CD4-positive, alpha-beta T cell (primary cell): ENCODE data around the gene GPATCH3. TPM values are rescaled to one million over a fixed set of nuclear protein-coding genes. Genes with fewer than 3 reads are reported as not detected.

ENCODE experiments used
- ATAC-seq: fragments of 200-7000 bp; cut with Tn5 transposase; one replicate; pipeline ENCODE4 v1.10.0; 2022; ENCODE audit warnings: mild to moderate bottlenecking; ENCODE audit not compliant: poor library complexity
- CTCF ChIA-PET: fragments of 350-600 bp; sonication (Branson Sonifier 250); formaldehyde crosslinking; loops from one replicate; lab custom pipeline; 2021; ENCODE audit warnings: antibody characterized with exemption, inconsistent platforms; lab: Charles Lee
- POLR2A ChIA-PET: fragments of 350-600 bp; sonication (Branson Sonifier 250); formaldehyde crosslinking; loops from one replicate; lab custom pipeline; 2021; ENCODE audit warnings: antibody characterized with exemption, inconsistent platforms; lab: Charles Lee
- DNase-seq, 14 experiments: peaks; one replicate each; pipeline ENCODE4 v3.0.0-alpha.2; 2013 to 2020; ENCODE audit warnings: mixed read lengths in 2 of 14
- H3K27ac ChIP-seq, 2 donors: one replicate each; pipeline versions ENCODE4 v1.5.1 to v1.7.0; 2013; ENCODE audit warnings: low read length in 2 of 2, low read depth in 1 of 2, mild to moderate bottlenecking in 1 of 2
- H3K27me3 ChIP-seq, 2 experiments: 1 replicate in 1 of 2; 2 replicates in 1 of 2; pipeline versions ENCODE4 v1.6.1 to v1.7.0; 2013; ENCODE audit warnings: low read length in 2 of 2, control low read depth in 1 of 2, mild to moderate bottlenecking in 1 of 2, moderate library complexity in 1 of 2; ENCODE audit not compliant: insufficient read depth in 2 of 2, control insufficient read depth in 1 of 2
- H3K36me3 ChIP-seq: one replicate; pipeline ENCODE4 v1.6.1; 2013; ENCODE audit warnings: low read length, control low read depth; ENCODE audit not compliant: insufficient read depth
- H3K4me1 ChIP-seq: one replicate; pipeline ENCODE4 v1.6.1; 2013; ENCODE audit warnings: low read length, control low read depth; ENCODE audit not compliant: insufficient read depth
- H3K4me3 ChIP-seq: one replicate; pipeline ENCODE4 v1.5.1; 2013; ENCODE audit warnings: mild to moderate bottlenecking, low read length, moderate library complexity
- H3K9me3 ChIP-seq, 2 experiments: 1 replicate in 1 of 2; 2 replicates in 1 of 2; pipeline versions ENCODE4 v1.6.1 to v1.7.0; 2013; ENCODE audit warnings: low read length in 2 of 2, mild to moderate bottlenecking in 2 of 2, control low read depth in 1 of 2, moderate library complexity in 1 of 2; ENCODE audit not compliant: control insufficient read depth in 1 of 2, insufficient read depth in 1 of 2
- H3K27ac Mint-ChIP-seq: one replicate; pipeline ENCODE4 v1.8.0; 2020; ENCODE audit warnings: mixed read lengths
- H3K27me3 Mint-ChIP-seq: one replicate; pipeline ENCODE4 v1.8.0; 2021; ENCODE audit warnings: mixed read lengths
- H3K36me3 Mint-ChIP-seq: one replicate; pipeline ENCODE4 v1.8.0; 2021; ENCODE audit warnings: low read depth, mixed read lengths
- H3K4me1 Mint-ChIP-seq: one replicate; pipeline ENCODE4 v1.8.0; 2021; ENCODE audit warnings: low read depth, mixed read lengths
- H3K4me3 Mint-ChIP-seq: one replicate; pipeline ENCODE4 v1.8.0; 2020; ENCODE audit warnings: mild to moderate bottlenecking, mixed read lengths
- H3K9me3 Mint-ChIP-seq: one replicate; pipeline ENCODE4 v1.8.0; 2020; ENCODE audit warnings: mixed read lengths
- intact Hi-C, 2 experiments: fragments of 100-400 bp; cut with DNase I in 1 of 2; cut with micrococcal nuclease in 1 of 2; formaldehyde crosslinking; loops; one replicate each; pipeline versions ENCODE4 v1.15.1 to v1.9.0; 2023 to 2025; cut with DNase I, micrococcal nuclease
- total RNA-seq, 174 experiments: library from RNA in 2 of 174; stranded (reverse) in 2 of 174; gene quantifications; one replicate each; pipeline ENCODE4 v1.2.3 and lab custom pipeline; 2021 to 2026
- TF ChIP-seq, protein P1 (sequence below): fragments of 200-600 bp; IDR thresholded peaks from one replicate; pipeline ENCODE4 v1.8.0; 2022; ENCODE audit warnings: antibody characterized with exemption, mild to moderate bottlenecking

The GPATCH3 gene
- total RNA-seq, 2 experiments from 2014 or later = 30.2 to 32.4 TPM

DNA sequence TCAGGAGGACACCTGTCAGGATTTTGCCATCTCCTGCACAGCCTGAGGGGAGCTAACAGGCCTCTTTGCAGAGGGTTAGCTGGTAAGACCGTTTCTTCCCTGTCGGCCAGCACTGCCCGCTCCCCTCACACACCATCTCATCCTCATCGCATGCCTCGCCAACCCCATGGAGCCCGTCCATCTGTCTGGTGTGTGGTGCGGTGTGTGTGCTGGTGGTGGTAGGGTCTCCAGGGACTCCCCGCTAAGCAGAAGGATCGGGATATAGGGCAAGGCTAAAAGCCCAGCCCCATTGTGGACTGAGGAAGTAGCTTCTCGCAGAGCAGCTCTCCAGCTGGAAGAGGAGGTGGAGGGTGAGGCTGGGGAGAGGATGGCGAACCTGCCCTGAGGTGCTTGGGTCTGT lies 44.1 kb downstream of the GPATCH3 start:
- Mint-ChIP-seq H3K27ac (no peak overlapping the region), H3K4me3 (no peak overlapping the region), H3K4me1 (peaks cover 9% of the 10 kb centered on the region), H3K27me3 (no peaks in the 10 kb centered on the region), H3K36me3 (peaks cover 64% of the 10 kb centered on the region), H3K9me3 (no peaks in the 10 kb centered on the region)
- ChIA-PET CTCF (no interaction called here), POLR2A (interaction anchor here (1.4 kb wide), 1 partner anchor 44 kb away, joined by 3 read pairs; the partner anchor contains the start of gene GPATCH3)
- intact Hi-C loops = no loop called here
- Histone ChIP-seq H3K27me3 (no peaks in the 10 kb centered on the region), H3K4me3 (no peak overlapping the region), H3K36me3 (peaks cover 63% of the 10 kb centered on the region), H3K27ac (no peak overlapping the region), H3K9me3 (no peaks in the 10 kb centered on the region), H3K4me1 (no peaks in the 10 kb centered on the region)
- no peak for ATAC-seq
- no peak for DNase-seq
- TF ChIP-seq, protein P1, sequence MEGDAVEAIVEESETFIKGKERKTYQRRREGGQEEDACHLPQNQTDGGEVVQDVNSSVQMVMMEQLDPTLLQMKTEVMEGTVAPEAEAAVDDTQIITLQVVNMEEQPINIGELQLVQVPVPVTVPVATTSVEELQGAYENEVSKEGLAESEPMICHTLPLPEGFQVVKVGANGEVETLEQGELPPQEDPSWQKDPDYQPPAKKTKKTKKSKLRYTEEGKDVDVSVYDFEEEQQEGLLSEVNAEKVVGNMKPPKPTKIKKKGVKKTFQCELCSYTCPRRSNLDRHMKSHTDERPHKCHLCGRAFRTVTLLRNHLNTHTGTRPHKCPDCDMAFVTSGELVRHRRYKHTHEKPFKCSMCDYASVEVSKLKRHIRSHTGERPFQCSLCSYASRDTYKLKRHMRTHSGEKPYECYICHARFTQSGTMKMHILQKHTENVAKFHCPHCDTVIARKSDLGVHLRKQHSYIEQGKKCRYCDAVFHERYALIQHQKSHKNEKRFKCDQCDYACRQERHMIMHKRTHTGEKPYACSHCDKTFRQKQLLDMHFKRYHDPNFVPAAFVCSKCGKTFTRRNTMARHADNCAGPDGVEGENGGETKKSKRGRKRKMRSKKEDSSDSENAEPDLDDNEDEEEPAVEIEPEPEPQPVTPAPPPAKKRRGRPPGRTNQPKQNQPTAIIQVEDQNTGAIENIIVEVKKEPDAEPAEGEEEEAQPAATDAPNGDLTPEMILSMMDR = no peak

DNA sequence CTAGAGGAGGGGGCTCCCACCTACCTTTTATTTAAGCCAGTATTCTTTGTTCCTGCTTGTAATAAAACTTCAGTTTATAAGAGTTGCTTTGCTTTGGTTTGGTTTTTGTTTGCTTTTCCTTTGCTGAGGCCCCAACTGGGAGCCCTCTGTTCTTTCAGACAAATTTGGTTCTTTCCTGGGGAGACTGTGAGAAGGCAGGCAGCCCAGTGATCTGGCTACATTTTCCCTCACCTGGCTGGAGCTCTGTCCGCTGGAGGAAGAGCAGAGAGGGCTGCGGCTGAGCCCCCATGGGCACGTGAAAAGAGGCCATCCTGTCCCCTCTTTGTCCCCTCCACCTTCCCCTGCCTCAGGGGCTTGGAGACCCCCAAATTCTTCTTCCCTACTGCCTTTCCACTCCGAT lies 44.6 kb downstream of the GPATCH3 start:
- Mint-ChIP-seq H3K4me1 (peaks cover 9% of the 10 kb centered on the region), H3K4me3 (no peak overlapping the region), H3K36me3 (peaks cover 69% of the 10 kb centered on the region), H3K27ac (no peak overlapping the region), H3K9me3 (no peaks in the 10 kb centered on the region), H3K27me3 (no peaks in the 10 kb centered on the region)
- ChIA-PET POLR2A (interaction anchor here (0.5 to 1.4 kb wide), 2 partner anchors 45 to 119 kb away, joined by 3 read pairs; partner anchors contain the start of gene GPATCH3), CTCF (no interaction called here)
- Histone ChIP-seq H3K36me3 (peaks cover 69% of the 10 kb centered on the region), H3K27ac (no peak overlapping the region), H3K9me3 (no peaks in the 10 kb centered on the region), H3K4me1 (no peaks in the 10 kb centered on the region), H3K4me3 (no peak overlapping the region), H3K27me3 (no peaks in the 10 kb centered on the region)
- intact Hi-C loops = no loop called here
- ATAC-seq (no peak), DNase-seq (no peak)
- TF ChIP-seq, protein P1 = no peak

DNA sequence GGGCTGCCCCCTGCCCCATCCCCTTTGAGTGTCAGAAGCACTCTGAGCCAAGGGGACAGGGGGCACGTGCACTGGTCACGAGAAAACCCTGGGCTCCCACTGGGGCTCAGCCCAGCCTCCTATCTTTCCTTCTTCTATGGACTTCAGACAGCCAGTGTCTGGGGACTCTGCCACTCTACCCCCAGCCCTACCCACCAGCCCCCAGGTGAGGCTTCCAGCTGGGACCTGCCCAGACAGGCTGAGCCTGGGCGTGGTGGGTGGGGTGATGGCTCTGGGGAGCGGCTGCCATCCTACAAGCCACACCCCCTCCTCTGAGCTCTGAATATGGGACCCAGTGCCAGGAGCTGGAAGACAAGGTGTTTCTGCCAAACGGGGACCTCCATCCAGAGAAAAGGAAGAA lies 45.4 kb downstream of the GPATCH3 start:
- Histone ChIP-seq H3K4me1 (no peaks in the 10 kb centered on the region), H3K9me3 (no peaks in the 10 kb centered on the region), H3K27ac (no peak overlapping the region), H3K27me3 (no peaks in the 10 kb centered on the region), H3K36me3 (peaks cover 76% of the 10 kb centered on the region), H3K4me3 (no peak overlapping the region)
- ChIA-PET POLR2A (interaction anchor here (1.4 kb wide), 1 partner anchor 45 kb away, joined by 3 read pairs; the partner anchor contains the start of gene GPATCH3), CTCF (interaction anchor here (1.1 to 1.5 kb wide), 2 partner anchors 10 to 32 kb away, joined by 3 to 4 read pairs; no protein-coding TSS in a partner anchor)
- Mint-ChIP-seq H3K4me3 (no peak overlapping the region), H3K4me1 (peaks cover 9% of the 10 kb centered on the region), H3K36me3 (peaks cover 76% of the 10 kb centered on the region), H3K27ac (no peak overlapping the region), H3K27me3 (no peaks in the 10 kb centered on the region), H3K9me3 (no peaks in the 10 kb centered on the region)
- no peak for DNase-seq
- TF ChIP-seq, protein P1 = no peak
- intact Hi-C loops = no loop called here
- no peak for ATAC-seq
